Lung (tissue), 12 donors: Measurements from ENCODE around the gene CAMKMT. TPM values are rescaled to one million over a fixed set of nuclear protein-coding genes. Genes with fewer than 3 reads are reported as not detected.

Source experiments
- ATAC-seq: fragments of 200-7000 bp; cut with Tn5 transposase; one replicate; pipeline ENCODE4 v1.9.1; 2020; ENCODE audit warnings: moderate number of reproducible peaks; ENCODE audit not compliant: insufficient read depth, low FRiP score
- DNase-seq, 3 donors: peaks; one replicate each; pipeline ENCODE4 v3.0.0-alpha.2; 2013 to 2017
- H3K27ac ChIP-seq, 2 donors: one replicate each; pipeline ENCODE4 v1.5.1; 2013; ENCODE audit warnings: mild to moderate bottlenecking in 2 of 2, moderate library complexity in 2 of 2, control low read depth in 1 of 2, inconsistent platforms in 1 of 2, low read depth in 1 of 2, low read length in 1 of 2
- H3K27me3 ChIP-seq, 3 donors: one replicate each; pipeline ENCODE4 v1.5.1; 2013; ENCODE audit warnings: low read length in 2 of 3; ENCODE audit not compliant: control insufficient read depth in 3 of 3, insufficient read depth in 3 of 3
- H3K36me3 ChIP-seq, 4 donors: one replicate each; pipeline ENCODE4 v1.5.1; 2013; ENCODE audit warnings: low read length in 4 of 4, mild to moderate bottlenecking in 1 of 4, moderate library complexity in 1 of 4; ENCODE audit not compliant: control insufficient read depth in 4 of 4, insufficient read depth in 4 of 4
- H3K4me1 ChIP-seq, 5 donors: one replicate each; pipeline ENCODE4 v1.5.1; 2013; ENCODE audit warnings: low read length in 5 of 5, mild to moderate bottlenecking in 2 of 5, moderate library complexity in 1 of 5; ENCODE audit not compliant: control insufficient read depth in 5 of 5, insufficient read depth in 5 of 5
- H3K4me3 ChIP-seq: one replicate; pipeline ENCODE4 v1.5.1; 2013; ENCODE audit warnings: mild to moderate bottlenecking, control low read depth, moderate library complexity
- H3K9ac ChIP-seq, 2 donors: one replicate each; pipeline ENCODE4 v1.5.1; 2013; ENCODE audit warnings: low read length in 2 of 2, control low read depth in 1 of 2; ENCODE audit not compliant: insufficient read depth in 1 of 2
- H3K9me3 ChIP-seq, 4 donors: one replicate each; pipeline ENCODE4 v1.5.1; 2013; ENCODE audit warnings: low read length in 3 of 4, mild to moderate bottlenecking in 1 of 4, moderate library complexity in 1 of 4; ENCODE audit not compliant: control insufficient read depth in 4 of 4, insufficient read depth in 3 of 4
- WGBS, 2 donors: extraction: QIAGEN DNeasy Blood & Tissue Kit; methylation state at CpG; one replicate each; pipeline ENCODE4 v1.1.7; 2013; 5-methylcytosine and 5-hydroxymethylcytosine counted together
- polyA plus RNA-seq, 2 donors: library from polyadenylated mRNA; stranded (reverse); fragments of 200-250 nt; gene quantifications; one replicate each; pipeline ENCODE4 v1.2.1, GENCODE V29; 2013
- total RNA-seq, 2 donors: library from RNA; depleted of rRNA in 1 of 2; stranded (reverse); fragments of >200 nt in 1 of 2; gene quantifications; one replicate each; pipeline ENCODE4 v1.2.1, GENCODE V29; 2014 to 2021
- TF ChIP-seq, protein P1 (sequence below): IDR thresholded peaks from 2 replicates; pipeline ENCODE4 v1.5.1; 2012; ENCODE audit warnings: mild to moderate bottlenecking; ENCODE audit errors: control extremely low read depth, extremely low read depth
- donor health status: control.
- donor health status: control.
- donor health status: Bipolar disorder and iron deficiency.
- donor health status: healthy.
- donor health status: DM: yes; HTN: yes; CAD: no.

The CAMKMT gene
- total and polyA plus RNA-seq, 4 donors: 3.6 to 19.7 (median 8.4) TPM

DNA sequence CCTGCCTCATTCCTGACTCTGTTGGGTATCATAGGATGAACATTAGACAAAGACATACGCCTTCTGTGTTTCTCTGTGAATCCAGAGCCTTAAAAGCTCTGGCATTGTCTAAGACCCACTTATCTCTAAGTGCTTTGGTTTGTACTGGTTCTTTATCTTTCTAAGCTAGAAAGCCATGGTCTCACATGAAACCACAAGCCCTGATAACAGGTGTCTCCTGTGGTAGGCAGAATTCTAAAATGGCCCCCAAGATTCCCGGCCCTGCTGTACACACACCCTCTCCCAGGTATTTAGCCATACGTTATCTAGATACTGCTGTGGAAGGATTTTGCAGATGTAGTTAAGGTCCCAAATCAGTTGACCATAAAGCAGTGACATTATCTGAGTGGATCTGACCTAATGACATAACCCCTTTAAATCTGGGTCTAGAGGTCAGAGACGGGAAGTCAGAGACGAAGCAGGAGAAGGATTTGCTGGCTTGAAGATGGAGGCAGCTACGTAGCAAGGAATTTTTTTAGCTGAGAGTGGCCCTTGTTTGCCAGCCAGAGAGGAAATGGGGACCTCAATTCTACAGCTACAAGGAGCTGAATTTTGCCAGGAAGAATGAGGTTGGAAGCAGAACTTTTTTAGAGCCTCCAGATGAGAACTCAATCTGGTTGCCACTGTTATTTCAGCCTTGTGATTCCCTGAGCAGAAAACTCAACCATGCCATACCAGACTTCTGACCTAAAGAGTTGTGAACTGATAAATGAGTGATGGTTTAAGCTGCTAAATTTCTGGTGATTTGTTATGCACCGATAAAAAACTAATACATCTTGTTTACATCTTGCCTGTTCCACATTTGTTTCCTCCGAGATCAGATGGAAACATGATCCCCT lies 186.7 kb downstream of the CAMKMT start:
- Histone ChIP-seq H3K4me1 (peaks cover 0 to 10% (median 0%) of the 10 kb centered on the region in 5 donors), H3K27me3 (no peaks in the 10 kb centered on the region), H3K9me3 (no peaks in the 10 kb centered on the region), H3K36me3 (no peaks in the 10 kb centered on the region), H3K27ac (no peak overlapping the region), H3K9ac (no peak overlapping the region), H3K4me3 (no peak overlapping the region)
- ATAC-seq (no peak), DNase-seq (no peak)
- 92% methylated on average over 8 of the region's 8 CpGs for WGBS, 2 donors
- TF ChIP-seq, protein P1, sequence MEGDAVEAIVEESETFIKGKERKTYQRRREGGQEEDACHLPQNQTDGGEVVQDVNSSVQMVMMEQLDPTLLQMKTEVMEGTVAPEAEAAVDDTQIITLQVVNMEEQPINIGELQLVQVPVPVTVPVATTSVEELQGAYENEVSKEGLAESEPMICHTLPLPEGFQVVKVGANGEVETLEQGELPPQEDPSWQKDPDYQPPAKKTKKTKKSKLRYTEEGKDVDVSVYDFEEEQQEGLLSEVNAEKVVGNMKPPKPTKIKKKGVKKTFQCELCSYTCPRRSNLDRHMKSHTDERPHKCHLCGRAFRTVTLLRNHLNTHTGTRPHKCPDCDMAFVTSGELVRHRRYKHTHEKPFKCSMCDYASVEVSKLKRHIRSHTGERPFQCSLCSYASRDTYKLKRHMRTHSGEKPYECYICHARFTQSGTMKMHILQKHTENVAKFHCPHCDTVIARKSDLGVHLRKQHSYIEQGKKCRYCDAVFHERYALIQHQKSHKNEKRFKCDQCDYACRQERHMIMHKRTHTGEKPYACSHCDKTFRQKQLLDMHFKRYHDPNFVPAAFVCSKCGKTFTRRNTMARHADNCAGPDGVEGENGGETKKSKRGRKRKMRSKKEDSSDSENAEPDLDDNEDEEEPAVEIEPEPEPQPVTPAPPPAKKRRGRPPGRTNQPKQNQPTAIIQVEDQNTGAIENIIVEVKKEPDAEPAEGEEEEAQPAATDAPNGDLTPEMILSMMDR: no peak

DNA sequence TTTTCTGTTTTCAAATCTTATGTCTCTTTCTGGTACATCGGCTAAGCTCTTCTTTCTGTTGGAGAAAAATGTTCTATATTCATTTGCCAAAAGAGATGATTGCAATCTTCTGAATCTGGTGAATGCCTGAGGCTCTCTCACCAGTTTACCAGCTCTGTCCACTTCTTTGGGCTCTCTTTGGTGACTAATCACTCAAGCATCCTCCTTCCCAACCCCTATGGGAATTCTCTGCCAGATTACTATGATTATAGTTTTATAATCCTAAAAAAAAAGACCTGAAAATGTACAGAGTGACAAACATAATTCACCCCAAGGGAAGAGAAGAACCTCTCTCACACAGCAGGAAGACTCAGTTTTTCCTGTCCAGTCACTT lies 187.3 kb downstream of the CAMKMT start:
- H3K4me3 ChIP-seq: no peak overlapping the region
- ATAC-seq: no peak

DNA sequence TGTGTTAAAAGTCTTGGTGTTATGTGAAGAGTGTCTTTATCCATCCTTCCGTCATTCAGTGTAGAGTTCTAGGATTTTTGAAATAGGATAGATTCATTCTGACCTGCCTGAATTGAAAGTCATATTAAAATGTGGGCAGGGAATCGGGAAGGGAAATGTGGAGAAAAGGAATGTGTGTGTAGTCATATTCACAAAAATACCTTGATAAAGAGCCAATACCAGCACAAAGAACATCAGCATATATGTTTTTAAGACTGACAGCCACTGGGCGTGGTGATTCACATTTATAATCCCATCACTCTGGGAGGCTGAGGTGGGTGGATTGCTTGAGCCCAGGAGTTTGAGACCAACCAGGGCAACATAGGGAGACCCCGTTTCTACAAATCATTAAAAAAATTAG lies 188.1 kb downstream of the CAMKMT start:
- no peak overlapping the region for H3K27ac ChIP-seq
- no peak for ATAC-seq

More for the DNA sequence above, 187.3 kb downstream of the CAMKMT start:
- Histone ChIP-seq H3K4me1 (peaks cover 0 to 10% (median 0%) of the 10 kb centered on the region in 5 donors), H3K27ac (no peak overlapping the region), H3K9ac (no peak overlapping the region), H3K9me3 (no peaks in the 10 kb centered on the region), H3K36me3 (no peaks in the 10 kb centered on the region), H3K27me3 (no peaks in the 10 kb centered on the region)
- 93 to 95% methylated on average over 1 of the region's 1 CpG for WGBS, 2 donors
- no peak for DNase-seq
- TF ChIP-seq, protein P1: no peak

More for the DNA sequence above, 188.1 kb downstream of the CAMKMT start:
- WGBS, 2 donors: 94% methylated on average over 4 of the region's 4 CpGs
- DNase-seq: no peak
- peaks cover 0 to 10% (median 0%) of the 10 kb centered on the region in 5 donors for H3K4me1 ChIP-seq
- H3K9me3 ChIP-seq: no peaks in the 10 kb centered on the region
- TF ChIP-seq, protein P1: no peak
- no peak overlapping the region for H3K4me3 ChIP-seq
- H3K36me3 ChIP-seq: no peaks in the 10 kb centered on the region
- no peak overlapping the region for H3K9ac ChIP-seq
- H3K27me3 ChIP-seq: no peaks in the 10 kb centered on the region
